ENCODE measurements around the gene PSMD3. TPM values are rescaled to one million over a fixed set of nuclear protein-coding genes. Genes with fewer than 3 reads are reported as not detected.

PSMD3 gene
- total RNA-seq, 1 experiment from 2014 or later = 174 TPM

GRCh38 chr17:39950871-39951348 lies 29.7 kb upstream of the PSMD3 start:
- Mint-ChIP-seq H3K27me3 (ENCODE audit: low read depth) (peaks cover 20% of the 10 kb centered on the region), H3K4me3 (no peak overlapping the region), H3K9me3 (no peaks in the 10 kb centered on the region; a peak in 1 of 5 replicates), H3K27ac (peak overlapping the region in 1 of 3 experiments; percentile 40; a peak in 1 of 7 replicates), H3K4me1 (peaks cover 23 to 32% of the 10 kb centered on the region in 2 experiments), H3K36me3 (ENCODE audit: insufficient read depth in 1 of 3, low read depth in 3 of 3) (no peaks in the 10 kb centered on the region)
- H4K91ac ChIP-seq (ENCODE audit: insufficient read length, low read depth, low read length) = no peak overlapping the region
- WGBS (ENCODE audit: extremely low coverage, insufficient read length, low lambda C conversion rate) = no CpG with 5 or more reads among the region's 5 CpGs
- no peaks in the 10 kb centered on the region for H4K20me1 ChIP-seq (ENCODE audit: control insufficient read depth, insufficient read depth, insufficient read length)
- no peak overlapping the region for H3K56ac ChIP-seq (ENCODE audit: insufficient read length, low read depth, low read length)
- H3K4me2 ChIP-seq (ENCODE audit: insufficient read depth, insufficient read length, low read length) = no peak overlapping the region
- no peak overlapping the region for H3K23ac ChIP-seq (ENCODE audit: insufficient read length, low read depth, low read length)
- peaks cover 8% of the 10 kb centered on the region for H3K23me2 ChIP-seq (ENCODE audit: insufficient read length, low read depth, low read length, poor library complexity, severe bottlenecking)
- H2BK5ac ChIP-seq (ENCODE audit: insufficient read length, low read length) = no peak overlapping the region
- no peaks in the 10 kb centered on the region for H3K27me3 ChIP-seq (ENCODE audit: insufficient read depth, low read length)
- no peak for TF ChIP-seq CTCF (conservative IDR thresholded peaks at IDR 0.05)
- H2BK120ac ChIP-seq (ENCODE audit: low read depth, low read length, poor library complexity, severe bottlenecking) = no peak overlapping the region
- no peaks in the 10 kb centered on the region for H3K9me3 ChIP-seq (ENCODE audit: control insufficient read depth, low read depth, low read length)
- no peak overlapping the region for H2AFZ ChIP-seq (ENCODE audit: low read length)
- H3K27ac ChIP-seq (ENCODE audit: insufficient read length, low read depth, low read length) = no peak overlapping the region
- H3K4ac ChIP-seq (ENCODE audit: low read depth, low read length) = no peak overlapping the region
- no peaks in the 10 kb centered on the region for H3K79me2 ChIP-seq (ENCODE audit: insufficient read depth, low read length)
- H2AK5ac ChIP-seq (ENCODE audit: insufficient read length, low read length) = no peak overlapping the region
- no peak overlapping the region for H3K9ac ChIP-seq (ENCODE audit: extremely low read depth, insufficient read length, low read length)
- H4K5ac ChIP-seq (ENCODE audit: insufficient read length, low read depth, low read length) = no peak overlapping the region
- no peaks in the 10 kb centered on the region for H3K79me1 ChIP-seq (ENCODE audit: insufficient read depth, low read depth, low read length, poor library complexity, severe bottlenecking)
- no peak overlapping the region for H3K18ac ChIP-seq (ENCODE audit: insufficient read length, low read depth, low read length)
- no peak overlapping the region for H3K14ac ChIP-seq (ENCODE audit: insufficient read depth, low read length)
- no peak overlapping the region for H2BK12ac ChIP-seq (ENCODE audit: insufficient read length, low read depth, low read length)
- no peak for DNase-seq
- H2BK20ac ChIP-seq (ENCODE audit: low read depth, low read length, poor library complexity, severe bottlenecking) = no peak overlapping the region
- H3K4me1 ChIP-seq (ENCODE audit: insufficient read depth, low read length) = peaks cover 2% of the 10 kb centered on the region; the same call in 1 of the 2 replicates
- H4K8ac ChIP-seq (replicated peaks; ENCODE audit: insufficient read length, low read depth, low read length) = no peak overlapping the region
- H3T11ph ChIP-seq (ENCODE audit: low read length) = no peak overlapping the region
- no peak overlapping the region for H2BK15ac ChIP-seq (ENCODE audit: low read depth, low read length)
